Measurements from ENCODE around the gene TBC1D3I.

Gene TBC1D3I

GRCh38 chr17:36205637-36206485 is 58.5 kb downstream of the TBC1D3I start:
- DNase-seq = no peak

- DNase-seq = no peak
Measured at GRCh38 chr17:36204724-36205500, 59.5 kb downstream of the TBC1D3I start.

All from activated CD8-positive, alpha-beta memory T cell treated with anti-CD3 and anti-CD28 coated beads, Interleukin-2, amount 50 U/mL, for 4 hours (primary cell).